Upper lobe of right lung (tissue), 1 donor: Measurements from ENCODE around the gene APBA2. TPM values are rescaled to one million over a fixed set of nuclear protein-coding genes. Genes with fewer than 3 reads are reported as not detected.

Source experiments
- ATAC-seq: fragments of 200-7000 bp; cut with Tn5 transposase; one replicate; pipeline ENCODE4 v1.9.1; 2020; ENCODE audit warnings: mild to moderate bottlenecking, moderate library complexity
- DNase-seq: peaks from one replicate; pipeline ENCODE4 v3.0.0-alpha.2; 2020
- H3K27ac ChIP-seq: fragments of 200-600 bp; one replicate; pipeline ENCODE4 v1.8.0; 2022
- H3K27me3 ChIP-seq: fragments of 200-600 bp; one replicate; pipeline ENCODE4 v1.8.0; 2022; ENCODE audit warnings: mild to moderate bottlenecking
- H3K36me3 ChIP-seq: fragments of 200-600 bp; one replicate; pipeline ENCODE4 v1.8.0; 2022
- H3K4me1 ChIP-seq: fragments of 200-600 bp; one replicate; pipeline ENCODE4 v1.8.0; 2022
- H3K4me3 ChIP-seq: fragments of 200-600 bp; one replicate; pipeline ENCODE4 v1.8.0; 2022; ENCODE audit warnings: mild to moderate bottlenecking
- H3K9me3 ChIP-seq: fragments of 200-600 bp; one replicate; pipeline ENCODE4 v1.8.0; 2022
- CTCF ChIP-seq: fragments of 200-600 bp; IDR thresholded peaks from one replicate; pipeline ENCODE4 v1.8.0; 2022; ENCODE audit warnings: antibody characterized with exemption
- intact Hi-C: fragments of 100-400 bp; cut with DNase I; formaldehyde crosslinking; loops from one replicate; pipeline ENCODE4 v1.11.0; 2022
- total RNA-seq: library from RNA; stranded (reverse); fragmentation: NEBNext Ultra II Directional; extraction: Animal tissue kit (Norgen Biotek cat#: 25700); gene quantifications from one replicate; pipeline ENCODE4 v1.2.1, GENCODE V29; 2021
- donor health status: DM: no; HTN: yes; CAD: no; lungs with severe emphysema.

APBA2 gene
- total RNA-seq, 1 donor from 2014 or later: 4.2 TPM

GRCh38 chr15:29061746-29062145, 176.0 kb downstream of the APBA2 start:
- intact Hi-C loops: no loop called here
- H3K9me3 ChIP-seq: no peaks in the 10 kb centered on the region
- DNase-seq (no peak), ATAC-seq (peak; percentile 9)
- no peaks in the 10 kb centered on the region for H3K4me1 ChIP-seq
- H3K4me3 ChIP-seq: no peak overlapping the region
- no peaks in the 10 kb centered on the region for H3K27me3 ChIP-seq
- no peak for TF ChIP-seq CTCF
- H3K36me3 ChIP-seq: no peaks in the 10 kb centered on the region
- no peak overlapping the region for H3K27ac ChIP-seq

GRCh38 chr15:29062179-29062591, 176.4 kb downstream of the APBA2 start:
- intact Hi-C loops: no loop called here
- no peaks in the 10 kb centered on the region for H3K36me3 ChIP-seq
- H3K9me3 ChIP-seq: no peaks in the 10 kb centered on the region
- H3K4me1 ChIP-seq: no peaks in the 10 kb centered on the region
- no peak overlapping the region for H3K27ac ChIP-seq
- no peak overlapping the region for H3K4me3 ChIP-seq
- no peaks in the 10 kb centered on the region for H3K27me3 ChIP-seq
- TF ChIP-seq CTCF: no peak
- peak; percentile 61 for DNase-seq
- ATAC-seq: no peak

GRCh38 chr15:29062626-29063025, 176.9 kb downstream of the APBA2 start:
- intact Hi-C loops: no loop called here
- DNase-seq: peak; percentile 16
- H3K4me1 ChIP-seq: no peaks in the 10 kb centered on the region

GRCh38 chr15:29063646-29064045, 177.9 kb downstream of the APBA2 start:
- no peak for TF ChIP-seq CTCF
- no peaks in the 10 kb centered on the region for H3K27me3 ChIP-seq
- H3K27ac ChIP-seq: no peak overlapping the region
- H3K4me1 ChIP-seq: no peaks in the 10 kb centered on the region
- intact Hi-C loops: no loop called here
- no peaks in the 10 kb centered on the region for H3K36me3 ChIP-seq
- DNase-seq (no peak), ATAC-seq (no peak)
- no peaks in the 10 kb centered on the region for H3K9me3 ChIP-seq
- no peak overlapping the region for H3K4me3 ChIP-seq

More at GRCh38 chr15:29062626-29063025, 176.9 kb downstream of the APBA2 start:
- Histone ChIP-seq H3K4me3 (no peak overlapping the region), H3K27ac (no peak overlapping the region), H3K36me3 (no peaks in the 10 kb centered on the region), H3K9me3 (no peaks in the 10 kb centered on the region), H3K27me3 (no peaks in the 10 kb centered on the region)
- no peak for TF ChIP-seq CTCF
- no peak for ATAC-seq

- Histone ChIP-seq H3K36me3 (no peaks in the 10 kb centered on the region), H3K27ac (no peak overlapping the region), H3K4me3 (no peak overlapping the region), H3K4me1 (no peaks in the 10 kb centered on the region), H3K9me3 (no peaks in the 10 kb centered on the region), H3K27me3 (no peaks in the 10 kb centered on the region)
- ATAC-seq (no peak), DNase-seq (no peak)
- no peak for TF ChIP-seq CTCF
- intact Hi-C loops: no loop called here
Measured at GRCh38 chr15:29064290-29064689, 178.5 kb downstream of the APBA2 start.

GRCh38 chr15:29064731-29065130, 179.0 kb downstream of the APBA2 start:
- Histone ChIP-seq H3K27me3 (no peaks in the 10 kb centered on the region), H3K27ac (no peak overlapping the region), H3K9me3 (no peaks in the 10 kb centered on the region), H3K4me1 (no peaks in the 10 kb centered on the region), H3K36me3 (no peaks in the 10 kb centered on the region), H3K4me3 (no peak overlapping the region)
- no peak for ATAC-seq
- intact Hi-C loops: no loop called here
- no peak for TF ChIP-seq CTCF
- no peak for DNase-seq
